Measurements from ENCODE around the gene GPRC6A.
"Not testable (repeated sequence)": the region's sequence is repeated elsewhere in the genome, so short reads cannot be mapped to it uniquely, and the experiment has no call there.

DNA sequence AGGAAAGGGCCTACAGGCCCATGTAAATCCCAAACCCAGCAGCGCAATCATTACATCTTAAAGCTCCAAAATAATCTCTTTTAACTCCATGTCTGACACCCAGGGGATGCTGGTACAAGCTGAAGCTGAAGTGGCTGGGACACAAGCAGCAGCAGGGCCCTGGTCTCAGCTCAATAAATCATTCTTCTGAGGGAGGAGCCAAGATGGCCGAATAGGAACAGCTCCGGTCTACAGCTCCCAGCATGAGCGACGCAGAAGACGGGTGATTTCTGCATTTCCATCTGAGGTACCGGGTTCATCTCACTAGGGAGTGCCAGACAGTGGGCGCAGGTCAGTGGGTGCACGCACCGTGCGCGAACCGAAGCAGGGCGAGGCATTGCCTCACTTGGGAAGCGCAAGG is 12.5 kb downstream of the GPRC6A start:
- TF ChIP-seq, protein P1, sequence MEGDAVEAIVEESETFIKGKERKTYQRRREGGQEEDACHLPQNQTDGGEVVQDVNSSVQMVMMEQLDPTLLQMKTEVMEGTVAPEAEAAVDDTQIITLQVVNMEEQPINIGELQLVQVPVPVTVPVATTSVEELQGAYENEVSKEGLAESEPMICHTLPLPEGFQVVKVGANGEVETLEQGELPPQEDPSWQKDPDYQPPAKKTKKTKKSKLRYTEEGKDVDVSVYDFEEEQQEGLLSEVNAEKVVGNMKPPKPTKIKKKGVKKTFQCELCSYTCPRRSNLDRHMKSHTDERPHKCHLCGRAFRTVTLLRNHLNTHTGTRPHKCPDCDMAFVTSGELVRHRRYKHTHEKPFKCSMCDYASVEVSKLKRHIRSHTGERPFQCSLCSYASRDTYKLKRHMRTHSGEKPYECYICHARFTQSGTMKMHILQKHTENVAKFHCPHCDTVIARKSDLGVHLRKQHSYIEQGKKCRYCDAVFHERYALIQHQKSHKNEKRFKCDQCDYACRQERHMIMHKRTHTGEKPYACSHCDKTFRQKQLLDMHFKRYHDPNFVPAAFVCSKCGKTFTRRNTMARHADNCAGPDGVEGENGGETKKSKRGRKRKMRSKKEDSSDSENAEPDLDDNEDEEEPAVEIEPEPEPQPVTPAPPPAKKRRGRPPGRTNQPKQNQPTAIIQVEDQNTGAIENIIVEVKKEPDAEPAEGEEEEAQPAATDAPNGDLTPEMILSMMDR (IDR thresholded peaks at IDR 0.05; ENCODE audit: low read length) = not testable (repeated sequence)
- TF ChIP-seq EZH2 (IDR thresholded peaks at IDR 0.05; ENCODE audit: borderline replicate concordance, low read length) = not testable (repeated sequence)
